Fibroblast of peridontal ligament (primary cell): ENCODE results near the gene CAPN12.
A peak's percentile ranks its signal among the peaks of the same experiment; 100 is the strongest.

Experiments used
- DNase-seq: peaks from one replicate; pipeline ENCODE4 v3.0.0-alpha.2; 2010; ENCODE audit errors: extremely low read depth

The CAPN12 gene

GRCh38 chr19:38710928-38711725, 33.1 kb downstream of the CAPN12 start:
- no peak for DNase-seq

- no peak for DNase-seq
These were observed 33.9 kb downstream of the CAPN12 start for GRCh38 chr19:38710416-38710702.

GRCh38 chr19:38709671-38710415, 34.4 kb downstream of the CAPN12 start:
- no peak for DNase-seq

GRCh38 chr19:38709119-38709518, 35.2 kb downstream of the CAPN12 start:
- no peak for DNase-seq

GRCh38 chr19:38708413-38709024, 35.8 kb downstream of the CAPN12 start:
- DNase-seq: no peak

- no peak for DNase-seq
These were observed 36.7 kb downstream of the CAPN12 start for GRCh38 chr19:38707512-38708114.

GRCh38 chr19:38706792-38707511, 37.3 kb downstream of the CAPN12 start:
- DNase-seq: no peak

GRCh38 chr19:38705197-38706019, 38.9 kb downstream of the CAPN12 start:
- no peak for DNase-seq

GRCh38 chr19:38704488-38705026, 39.7 kb downstream of the CAPN12 start:
- DNase-seq: no peak

- no peak for DNase-seq
These were observed 40.8 kb downstream of the CAPN12 start for GRCh38 chr19:38703509-38703908.

GRCh38 chr19:38702278-38702677, 42.0 kb downstream of the CAPN12 start:
- no peak for DNase-seq

- DNase-seq: peak; percentile 84
These were observed 42.7 kb downstream of the CAPN12 start for GRCh38 chr19:38701455-38702063.

- DNase-seq: no peak
These were observed 43.3 kb downstream of the CAPN12 start for GRCh38 chr19:38700902-38701454.

GRCh38 chr19:38700350-38700901, 43.8 kb downstream of the CAPN12 start:
- no peak for DNase-seq

- no peak for DNase-seq
These were observed 44.5 kb downstream of the CAPN12 start for GRCh38 chr19:38699647-38700349.

GRCh38 chr19:38699027-38699346, 45.3 kb downstream of the CAPN12 start:
- DNase-seq: no peak

GRCh38 chr19:38698225-38699026, 45.8 kb downstream of the CAPN12 start:
- no peak for DNase-seq

- DNase-seq: no peak
These were observed 46.6 kb downstream of the CAPN12 start for GRCh38 chr19:38697641-38698071.
